NCI-H1417 treated with DMSO at 0.1 percent for 48 hours (cell line): Measurements from ENCODE around the gene RPS29.
"Not testable (repeated sequence)": the region's sequence is repeated elsewhere in the genome, so short reads cannot be mapped to it uniquely, and the experiment has no call there.

ENCODE experiments used
- DNase-seq: peaks from one replicate; lab custom pipeline; 2025; lab: John Stamatoyannopoulos, UW

Gene RPS29

GRCh38 chr14:49585803-49586672, at the start of gene RPS29:
TSS of gene RPS29 (minus strand) at chr14:49586380. CDS start at chr14:49586346, 34 bp downstream.
- peak; percentile 99 for DNase-seq

DNA sequence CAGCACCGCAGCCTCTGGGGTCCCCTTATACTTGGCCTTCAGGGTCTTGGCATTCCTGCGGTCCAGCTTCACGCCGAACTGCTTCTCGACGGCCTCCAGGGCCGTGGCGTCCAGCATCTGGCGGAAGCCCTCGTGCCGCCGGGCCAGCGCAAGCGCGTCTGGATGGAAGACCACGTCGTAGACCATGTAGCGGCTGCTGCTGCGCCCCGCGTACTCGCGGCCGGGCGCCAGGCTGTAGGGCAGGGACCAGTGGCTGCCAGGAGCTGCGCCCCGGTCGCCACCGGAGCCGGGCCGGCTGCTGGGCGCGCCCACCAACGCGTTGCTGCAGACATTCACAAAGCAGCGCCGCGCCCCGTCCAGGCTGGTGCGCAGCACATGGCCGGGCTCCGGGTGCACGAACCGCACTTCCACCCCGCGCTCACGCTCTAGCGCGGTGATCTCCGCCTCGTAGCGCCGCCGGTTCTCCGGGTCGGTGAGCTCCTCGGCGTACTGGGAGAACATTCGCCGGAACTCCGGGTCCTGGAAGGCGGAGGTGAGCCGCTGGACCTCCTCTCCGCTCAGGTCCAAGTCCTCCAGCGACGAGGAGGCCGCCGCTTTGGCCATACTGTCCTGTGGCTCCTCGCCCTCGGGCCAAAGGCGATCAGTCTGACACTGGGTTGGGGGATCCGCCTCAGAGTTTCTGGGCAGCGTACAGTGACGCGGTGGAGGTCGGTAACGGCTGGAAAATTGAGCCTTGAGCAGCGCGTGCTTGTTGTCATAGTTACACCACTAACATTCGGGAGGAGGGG, 48.6 kb upstream of the RPS29 start, which contains the start of gene DNAAF2:
Gene DNAAF2 (minus strand): TSS at position 698 of the 788 bp plus-strand sequence. CDS start 95 bp downstream, at position 603.
- DNase-seq = peak; percentile 56

DNA sequence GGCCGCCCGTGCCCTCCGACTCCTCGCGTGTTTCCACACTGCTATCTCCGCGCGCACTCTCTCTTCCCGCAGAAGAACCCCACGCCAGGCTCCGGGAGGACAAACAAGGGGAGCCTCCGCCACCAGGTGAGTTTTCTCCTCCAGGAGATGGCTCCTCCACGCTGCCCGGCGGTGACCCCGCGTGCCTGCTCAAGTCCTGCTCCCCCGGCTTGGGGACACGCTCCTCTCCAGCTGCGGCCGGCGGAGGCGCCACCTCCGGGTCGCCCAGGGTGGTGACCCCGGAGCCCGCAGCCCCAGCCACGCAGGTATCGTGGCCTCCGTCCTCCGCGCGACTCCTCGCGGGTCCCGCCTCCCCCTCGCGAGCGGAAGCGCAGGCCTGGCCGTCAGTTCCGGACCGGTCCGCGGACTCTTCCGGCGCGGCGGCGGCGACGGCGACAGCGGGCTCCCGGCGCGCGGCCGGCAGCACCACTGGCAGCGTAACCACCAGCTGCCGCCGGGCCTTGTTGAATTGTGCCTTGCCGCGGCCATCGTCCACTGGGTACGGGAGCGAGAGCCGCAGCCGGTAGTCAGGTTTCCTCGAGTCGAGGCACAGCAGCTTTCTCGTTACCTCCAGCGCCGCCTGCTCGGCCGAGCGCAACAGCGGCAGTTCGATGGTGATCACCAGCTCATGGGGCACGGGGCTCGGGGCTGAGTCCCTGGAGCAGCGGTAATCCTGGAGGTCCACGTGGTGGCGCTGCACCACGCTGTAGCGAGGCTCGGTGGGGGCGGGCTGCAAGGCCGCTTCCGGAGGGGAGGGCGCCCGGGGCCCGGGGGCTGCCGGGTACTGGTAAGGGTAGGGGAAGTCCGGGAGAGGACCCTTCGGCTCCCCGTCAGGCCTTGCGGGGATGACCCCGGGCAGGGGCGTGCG, 47.7 kb upstream of the RPS29 start:
- DNase-seq = peak; percentile 78

DNA sequence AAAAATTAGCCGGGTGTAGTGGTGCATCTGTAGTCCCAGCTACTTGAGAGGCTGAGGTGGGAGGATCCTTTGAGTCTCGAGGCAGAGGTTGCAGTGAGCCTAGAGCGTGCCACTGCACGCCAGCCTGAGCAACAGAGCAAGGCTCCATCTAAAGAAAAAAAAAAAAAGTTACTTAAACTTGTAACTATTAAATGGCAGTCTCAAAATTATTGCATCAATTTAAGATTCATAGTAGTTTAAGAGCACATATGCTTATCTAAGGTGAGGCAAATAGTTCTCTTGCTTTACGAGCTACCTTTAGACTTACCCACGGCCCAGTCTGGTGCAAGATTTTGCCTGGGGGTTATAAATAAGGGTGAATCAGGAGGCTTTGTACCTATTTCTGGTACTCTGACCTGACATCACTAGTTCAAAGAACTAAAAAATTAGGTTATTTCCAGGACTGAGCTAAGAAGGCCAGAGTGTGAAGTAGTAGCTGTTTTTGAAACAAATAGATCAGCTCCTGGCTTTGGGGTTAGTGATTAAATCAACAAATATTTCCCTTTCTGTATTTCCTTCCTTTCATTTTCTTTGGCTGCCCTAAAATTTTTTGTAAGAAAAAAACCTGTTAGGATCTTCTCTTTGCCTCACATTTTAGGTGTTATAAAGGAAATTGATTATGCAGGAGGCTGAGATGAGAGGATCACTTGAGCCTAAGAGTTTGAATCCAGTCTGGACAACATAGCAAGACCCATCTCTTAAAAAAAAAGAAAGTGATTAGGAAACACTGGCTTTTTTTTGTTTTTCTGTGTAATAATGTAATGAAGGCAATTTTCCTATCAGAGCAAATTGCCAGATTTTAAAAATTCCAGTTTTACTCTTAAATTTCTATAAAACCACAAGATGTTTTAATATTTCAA, 38.0 kb upstream of the RPS29 start:
- no peak for DNase-seq

DNA sequence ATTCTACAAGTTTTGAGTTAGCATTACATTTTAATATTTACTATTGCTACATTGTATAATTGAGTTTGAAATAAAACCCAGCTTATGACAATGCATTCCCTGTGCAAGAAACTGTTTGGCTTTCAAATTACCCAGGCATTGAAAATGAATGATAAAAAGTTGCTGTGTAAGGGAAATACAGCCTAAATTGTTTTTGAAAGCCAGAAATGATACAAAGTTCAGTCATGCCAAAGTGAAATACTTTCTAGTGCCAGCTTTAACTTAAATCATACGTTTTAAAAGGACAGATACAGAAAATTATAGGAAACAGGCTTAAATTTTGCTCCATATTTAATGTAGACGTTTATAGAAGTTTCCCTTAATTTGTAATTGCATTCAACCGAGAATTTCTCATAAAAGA, 37.2 kb upstream of the RPS29 start:
- no peak for DNase-seq

- no peak for DNase-seq
These were observed 35.9 kb upstream of the RPS29 start for GRCh38 chr14:49622022-49622607.

DNA sequence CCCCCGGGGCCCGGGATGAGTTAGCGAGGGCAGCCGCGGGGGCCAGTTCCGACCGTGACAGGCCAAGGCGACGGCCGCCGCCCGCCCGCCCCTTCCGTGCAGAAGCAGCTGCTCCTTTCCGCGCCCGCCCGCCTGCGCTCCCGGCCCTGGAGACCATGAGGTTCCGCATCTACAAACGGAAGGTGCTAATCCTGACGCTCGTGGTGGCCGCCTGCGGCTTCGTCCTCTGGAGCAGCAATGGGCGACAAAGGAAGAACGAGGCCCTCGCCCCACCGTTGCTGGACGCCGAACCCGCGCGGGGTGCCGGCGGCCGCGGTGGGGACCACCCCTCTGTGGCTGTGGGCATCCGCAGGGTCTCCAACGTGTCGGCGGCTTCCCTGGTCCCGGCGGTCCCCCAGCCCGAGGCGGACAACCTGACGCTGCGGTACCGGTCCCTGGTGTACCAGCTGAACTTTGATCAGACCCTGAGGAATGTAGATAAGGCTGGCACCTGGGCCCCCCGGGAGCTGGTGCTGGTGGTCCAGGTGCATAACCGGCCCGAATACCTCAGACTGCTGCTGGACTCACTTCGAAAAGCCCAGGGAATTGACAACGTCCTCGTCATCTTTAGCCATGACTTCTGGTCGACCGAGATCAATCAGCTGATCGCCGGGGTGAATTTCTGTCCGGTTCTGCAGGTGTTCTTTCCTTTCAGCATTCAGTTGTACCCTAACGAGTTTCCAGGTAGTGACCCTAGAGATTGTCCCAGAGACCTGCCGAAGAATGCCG, 35.1 kb upstream of the RPS29 start:
- DNase-seq = peak; percentile 15

DNA sequence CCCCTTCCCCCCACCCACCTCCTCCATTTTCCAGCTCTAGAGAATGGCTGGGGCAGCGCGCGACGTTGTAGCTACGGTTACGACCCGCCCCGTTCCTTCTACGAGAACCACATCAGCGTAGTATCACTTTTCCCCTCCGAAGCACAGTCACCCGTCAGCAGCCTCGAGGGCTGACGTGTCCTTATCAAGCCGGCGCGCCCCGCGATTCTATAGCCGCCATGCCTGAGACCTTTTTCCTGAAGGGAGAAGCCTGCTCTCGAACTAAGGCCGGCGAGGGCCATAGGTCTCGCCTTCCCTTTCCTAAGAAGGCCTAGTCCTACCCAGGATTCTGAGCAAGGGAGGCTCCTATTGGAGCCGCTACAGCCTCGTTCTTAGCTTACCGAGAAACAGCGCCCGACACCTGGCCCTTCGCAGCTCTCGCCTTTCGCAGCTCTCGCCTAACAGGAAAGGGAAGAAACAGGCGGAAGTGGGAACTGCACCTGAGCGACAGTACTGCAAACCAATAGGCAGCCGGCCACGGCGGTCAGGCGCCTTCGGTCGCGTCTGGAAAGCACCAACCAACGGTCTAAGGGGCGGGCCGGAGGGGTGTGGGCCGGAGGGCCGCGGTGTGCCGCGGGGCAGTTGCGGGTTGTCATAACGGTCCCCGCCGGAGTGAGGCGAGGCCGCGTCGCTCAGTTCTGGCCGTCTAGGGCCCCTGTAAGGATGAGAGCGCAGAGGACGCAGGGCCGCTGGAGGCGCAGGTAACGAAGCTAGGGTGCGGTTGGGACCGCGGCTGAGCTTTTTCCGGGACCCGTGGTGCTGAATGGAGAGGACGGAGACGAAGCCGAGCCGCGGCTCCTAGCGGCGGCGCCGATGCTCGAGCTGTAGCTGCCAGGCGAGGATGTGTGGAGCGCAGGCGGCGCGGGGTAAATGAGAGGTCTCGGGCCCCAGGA, 34.3 kb upstream of the RPS29 start, which contains the start of the genes MGAT2 and RPL36AL:
Gene MGAT2 (plus strand): TSS at position 618 of the 932 bp plus-strand sequence. CDS start 470 bp downstream, outside the sequence.
Gene RPL36AL (minus strand): TSS at position 445 of the 932 bp plus-strand sequence. CDS start 1,522 bp downstream, outside the sequence.
- DNase-seq = peak; percentile 94

- DNase-seq = no peak
These were observed 33.5 kb upstream of the RPS29 start for GRCh38 chr14:49619730-49620129.

GRCh38 chr14:49619273-49619672, 33.1 kb upstream of the RPS29 start:
- not testable (repeated sequence) for DNase-seq

DNA sequence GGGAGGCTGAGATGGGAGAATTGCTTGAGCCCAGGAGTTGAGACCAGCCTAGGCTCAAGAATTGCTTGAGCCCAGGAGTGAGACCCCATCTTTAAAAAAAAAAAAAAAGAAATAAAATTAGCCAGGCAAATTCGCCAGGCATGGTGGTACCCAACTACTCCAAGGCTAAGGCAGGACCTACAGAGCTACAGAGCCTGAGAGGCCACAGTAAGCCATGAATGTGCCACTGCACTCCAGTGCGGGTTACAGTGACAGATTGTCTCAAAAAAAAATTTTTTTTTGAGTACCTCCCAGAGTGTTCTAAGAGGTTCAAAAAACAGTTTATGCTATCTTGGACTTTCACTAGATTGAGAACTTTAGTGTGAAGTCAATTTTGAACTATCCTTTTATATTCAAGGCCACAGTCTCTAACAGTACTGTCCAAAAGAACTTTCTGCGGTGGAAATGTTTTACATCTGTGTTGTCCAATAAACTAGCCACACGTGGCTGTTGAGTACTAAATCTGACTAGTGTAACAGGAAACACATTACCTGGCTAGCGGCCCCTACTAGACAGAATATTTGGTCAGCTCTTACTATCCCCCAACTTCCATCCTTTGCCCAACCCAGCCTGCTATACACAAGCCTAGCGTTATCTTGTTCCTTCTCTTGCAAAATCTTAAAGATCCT, 31.8 kb upstream of the RPS29 start:
- DNase-seq = no peak

GRCh38 chr14:49615776-49616175, 29.6 kb upstream of the RPS29 start:
- no peak for DNase-seq

- no peak for DNase-seq
These were observed 28.0 kb upstream of the RPS29 start for GRCh38 chr14:49614196-49614595.

DNA sequence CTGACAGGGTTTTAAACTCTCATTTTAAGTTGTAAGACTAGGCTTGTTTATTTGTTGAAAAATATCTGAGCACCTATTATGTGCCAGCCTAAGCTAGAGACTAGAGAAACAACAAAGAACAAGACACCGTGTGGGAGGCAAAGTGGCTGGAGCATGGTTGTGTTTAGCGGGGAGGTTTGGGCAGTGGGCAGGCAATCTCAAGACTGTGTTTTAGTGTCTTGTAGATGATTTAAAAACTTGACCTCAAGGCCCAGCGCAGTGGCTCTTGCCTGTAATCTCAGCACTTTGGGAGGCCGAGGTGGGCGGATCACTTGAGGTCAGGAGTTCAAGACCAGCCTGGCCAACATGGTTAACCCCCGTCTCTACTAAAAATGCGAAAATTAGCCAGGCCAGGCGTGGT, 26.5 kb upstream of the RPS29 start:
- DNase-seq = no peak

GRCh38 chr14:49612251-49612650, 26.1 kb upstream of the RPS29 start:
- DNase-seq = no peak

DNA sequence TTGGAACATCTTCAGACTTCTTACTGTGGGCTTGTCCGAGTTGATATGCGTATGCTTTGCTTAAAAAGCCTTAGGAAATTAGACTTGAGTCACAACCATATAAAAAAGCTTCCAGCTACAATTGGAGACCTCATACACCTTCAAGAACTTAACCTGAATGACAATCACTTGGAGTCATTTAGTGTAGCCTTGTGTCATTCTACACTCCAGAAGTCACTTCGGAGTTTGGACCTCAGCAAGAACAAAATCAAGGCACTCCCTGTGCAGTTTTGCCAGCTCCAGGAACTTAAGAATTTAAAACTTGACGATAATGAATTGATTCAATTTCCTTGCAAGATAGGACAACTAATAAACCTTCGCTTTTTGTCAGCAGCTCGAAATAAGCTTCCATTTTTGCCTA, 21.4 kb upstream of the RPS29 start:
- DNase-seq = no peak

DNA sequence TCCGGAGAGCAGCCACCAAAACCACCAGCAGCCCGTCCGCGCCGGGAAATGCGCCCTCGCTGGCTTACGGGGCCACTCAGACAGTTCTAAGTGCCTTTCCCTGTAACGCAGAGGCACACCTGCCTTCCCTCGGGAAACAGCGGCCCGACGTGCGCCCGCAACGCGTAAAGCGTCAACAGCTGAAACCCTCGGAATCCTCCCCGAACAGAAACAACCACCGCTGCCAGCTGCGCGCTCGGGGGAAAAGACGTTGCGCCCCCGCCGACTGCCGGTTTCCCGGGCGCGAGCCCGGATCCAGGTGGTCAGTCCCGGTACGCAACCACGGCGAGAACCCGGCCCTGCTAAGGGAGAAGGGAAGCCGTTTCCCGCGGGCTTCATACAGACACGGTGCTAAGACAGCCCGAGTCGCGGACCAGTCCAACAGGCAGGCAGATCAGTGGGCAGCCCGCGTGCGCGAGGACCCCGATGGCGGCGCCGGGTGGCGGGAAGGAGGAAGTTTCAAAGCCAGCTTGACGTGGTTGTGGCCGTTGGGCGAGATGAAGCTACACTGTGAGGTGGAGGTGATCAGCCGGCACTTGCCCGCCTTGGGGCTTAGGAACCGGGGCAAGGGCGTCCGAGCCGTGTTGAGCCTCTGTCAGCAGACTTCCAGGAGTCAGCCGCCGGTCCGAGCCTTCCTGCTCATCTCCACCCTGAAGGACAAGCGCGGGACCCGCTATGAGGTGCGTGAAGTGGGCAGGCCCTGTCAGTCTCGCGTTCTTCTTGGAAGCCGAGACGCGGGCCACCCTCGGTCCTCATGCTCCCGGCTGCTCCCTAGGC, 12.5 kb upstream of the RPS29 start, which contains the start of gene LRR1:
Gene LRR1 (plus strand): TSS at position 456 of the 816 bp plus-strand sequence. CDS start 81 bp downstream, at position 537.
- peak; percentile 73 for DNase-seq
